HEK293 (cell line): ENCODE measurements around the gene SLC25A17.

Source experiments
- BCL11A ChIP-seq: fragments of 450-650 bp; formaldehyde crosslinking; IDR thresholded peaks from 2 replicates; pipeline ENCODE4 v1.5.1; 2016; ENCODE audit warnings: low read depth, missing biosample characterization, missing genetic modification characterization
- EGR2 ChIP-seq: fragments of 450-650 bp; formaldehyde crosslinking; IDR thresholded peaks from 2 replicates; pipeline ENCODE4 v1.5.1; 2016; ENCODE audit warnings: low read depth, missing biosample characterization, missing genetic modification characterization
- KLF1 ChIP-seq: fragments of 450-650 bp; formaldehyde crosslinking; IDR thresholded peaks from 2 replicates; pipeline ENCODE4 v1.5.1; 2016; ENCODE audit warnings: missing biosample characterization, missing genetic modification characterization
- SP7 ChIP-seq: fragments of 450-650 bp; formaldehyde crosslinking; IDR thresholded peaks from 2 replicates; pipeline ENCODE4 v1.5.1; 2016; ENCODE audit warnings: missing biosample characterization, missing genetic modification characterization
- TRIM28 ChIP-seq: IDR thresholded peaks from 2 replicates; pipeline ENCODE4 v1.6.1; 2011; ENCODE audit warnings: low read length, control low read depth, borderline replicate concordance
- ZBTB21 ChIP-seq: fragments of 450-650 bp; formaldehyde crosslinking; IDR thresholded peaks from 2 replicates; pipeline ENCODE4 v1.5.1; 2017; ENCODE audit warnings: missing biosample characterization, missing genetic modification characterization
- ZNF121 ChIP-seq: fragments of 450-650 bp; formaldehyde crosslinking; IDR thresholded peaks from 2 replicates; pipeline ENCODE4 v1.5.1; 2016; ENCODE audit warnings: missing biosample characterization, missing genetic modification characterization
- ZNF324 ChIP-seq: fragments of 450-650 bp; formaldehyde crosslinking; IDR thresholded peaks from 2 replicates; pipeline ENCODE4 v1.5.1; 2016; ENCODE audit warnings: missing biosample characterization, missing genetic modification characterization
- TF ChIP-seq, protein P1 (sequence below): fragments of 450-650 bp; formaldehyde crosslinking; conservative IDR thresholded peaks from 2 replicates; pipeline ENCODE4 v1.5.1; 2016; ENCODE audit warnings: low read depth, missing biosample characterization, missing genetic modification characterization
- TF ChIP-seq, protein P2 (sequence below): fragments of 450-650 bp; formaldehyde crosslinking; IDR thresholded peaks from 2 replicates; pipeline ENCODE4 v1.5.1; 2016; ENCODE audit warnings: missing biosample characterization, missing genetic modification characterization
- TF ChIP-seq, protein P3 (sequence below): fragments of 450-650 bp; formaldehyde crosslinking; IDR thresholded peaks from 2 replicates; pipeline ENCODE4 v1.5.1; 2016; ENCODE audit warnings: missing biosample characterization, missing genetic modification characterization
- TF ChIP-seq, protein P4 (sequence below): fragments of 450-650 bp; formaldehyde crosslinking; IDR thresholded peaks from 2 replicates; pipeline ENCODE4 v1.5.1; 2016; ENCODE audit warnings: missing biosample characterization, missing genetic modification characterization, low read depth
- TF ChIP-seq, protein P5 (sequence below): fragments of 450-650 bp; formaldehyde crosslinking; IDR thresholded peaks from 2 replicates; pipeline ENCODE4 v1.5.1; 2016; ENCODE audit warnings: missing biosample characterization, missing genetic modification characterization
- TF ChIP-seq, protein P6 (sequence below): fragments of 450-650 bp; formaldehyde crosslinking; IDR thresholded peaks from 2 replicates; pipeline ENCODE4 v1.5.1; 2016; ENCODE audit warnings: missing biosample characterization, missing genetic modification characterization

Gene SLC25A17

DNA sequence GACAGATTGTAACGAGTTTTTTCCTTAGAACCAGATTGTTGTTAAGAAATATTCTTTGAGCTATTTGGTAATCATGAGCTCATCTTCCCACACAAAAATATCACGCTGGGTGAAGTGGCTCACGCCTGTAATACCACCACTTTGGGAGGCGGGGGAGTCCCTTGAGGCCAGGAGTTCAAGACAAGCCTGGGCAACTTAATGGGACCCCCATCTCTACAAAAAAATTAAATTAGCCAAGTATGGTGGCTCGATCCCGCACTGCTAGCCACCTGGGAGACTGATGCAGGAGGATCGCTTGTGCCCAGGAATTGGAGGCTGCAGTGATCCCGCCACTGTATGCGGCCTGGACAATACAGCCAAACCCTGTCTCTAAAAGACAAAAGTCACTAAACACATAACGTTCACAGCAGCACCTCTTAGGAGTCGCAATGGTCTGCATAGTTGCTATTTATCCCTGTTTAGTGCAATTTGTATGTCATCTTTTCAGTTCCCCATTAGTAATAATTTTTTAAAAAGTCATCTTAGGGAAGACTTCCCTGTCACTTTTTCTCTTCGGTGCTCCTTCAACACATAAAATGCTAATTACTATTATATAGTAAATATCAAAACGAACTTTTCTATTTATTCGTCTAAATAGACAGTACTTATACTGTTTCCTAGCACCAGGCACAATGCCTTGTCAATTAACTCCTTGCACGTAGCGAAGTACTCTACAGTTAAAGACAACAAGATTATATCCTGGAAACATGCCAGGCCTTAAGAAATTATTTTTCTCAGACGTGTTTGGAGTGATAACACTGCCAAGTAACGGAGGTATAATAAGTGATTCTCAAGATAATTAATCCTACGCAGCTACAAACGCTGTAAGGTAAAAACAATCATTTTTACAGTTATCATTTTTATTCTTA, 36.2 kb upstream of the SLC25A17 start (continued):
- TF ChIP-seq, protein P1, sequence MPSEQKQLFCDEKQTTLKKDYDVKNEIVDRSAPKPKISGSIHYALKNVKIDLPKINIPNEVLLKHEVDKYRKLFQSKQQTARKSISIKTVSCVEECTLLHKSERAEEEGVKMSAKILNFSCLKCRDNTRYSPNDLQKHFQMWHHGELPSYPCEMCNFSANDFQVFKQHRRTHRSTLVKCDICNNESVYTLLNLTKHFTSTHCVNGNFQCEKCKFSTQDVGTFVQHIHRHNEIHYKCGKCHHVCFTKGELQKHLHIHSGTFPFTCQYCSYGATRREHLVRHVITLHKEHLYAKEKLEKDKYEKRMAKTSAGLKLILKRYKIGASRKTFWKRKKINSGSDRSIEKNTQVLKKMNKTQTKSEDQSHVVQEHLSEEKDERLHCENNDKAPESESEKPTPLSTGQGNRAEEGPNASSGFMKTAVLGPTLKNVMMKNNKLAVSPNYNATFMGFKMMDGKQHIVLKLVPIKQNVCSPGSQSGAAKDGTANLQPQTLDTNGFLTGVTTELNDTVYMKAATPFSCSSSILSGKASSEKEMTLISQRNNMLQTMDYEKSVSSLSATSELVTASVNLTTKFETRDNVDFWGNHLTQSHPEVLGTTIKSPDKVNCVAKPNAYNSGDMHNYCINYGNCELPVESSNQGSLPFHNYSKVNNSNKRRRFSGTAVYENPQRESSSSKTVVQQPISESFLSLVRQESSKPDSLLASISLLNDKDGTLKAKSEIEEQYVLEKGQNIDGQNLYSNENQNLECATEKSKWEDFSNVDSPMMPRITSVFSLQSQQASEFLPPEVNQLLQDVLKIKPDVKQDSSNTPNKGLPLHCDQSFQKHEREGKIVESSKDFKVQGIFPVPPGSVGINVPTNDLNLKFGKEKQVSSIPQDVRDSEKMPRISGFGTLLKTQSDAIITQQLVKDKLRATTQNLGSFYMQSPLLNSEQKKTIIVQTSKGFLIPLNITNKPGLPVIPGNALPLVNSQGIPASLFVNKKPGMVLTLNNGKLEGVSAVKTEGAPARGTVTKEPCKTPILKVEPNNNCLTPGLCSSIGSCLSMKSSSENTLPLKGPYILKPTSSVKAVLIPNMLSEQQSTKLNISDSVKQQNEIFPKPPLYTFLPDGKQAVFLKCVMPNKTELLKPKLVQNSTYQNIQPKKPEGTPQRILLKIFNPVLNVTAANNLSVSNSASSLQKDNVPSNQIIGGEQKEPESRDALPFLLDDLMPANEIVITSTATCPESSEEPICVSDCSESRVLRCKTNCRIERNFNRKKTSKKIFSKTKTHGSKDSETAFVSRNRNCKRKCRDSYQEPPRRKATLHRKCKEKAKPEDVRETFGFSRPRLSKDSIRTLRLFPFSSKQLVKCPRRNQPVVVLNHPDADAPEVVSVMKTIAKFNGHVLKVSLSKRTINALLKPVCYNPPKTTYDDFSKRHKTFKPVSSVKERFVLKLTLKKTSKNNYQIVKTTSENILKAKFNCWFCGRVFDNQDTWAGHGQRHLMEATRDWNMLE = no peak
- TF ChIP-seq, protein P2, sequence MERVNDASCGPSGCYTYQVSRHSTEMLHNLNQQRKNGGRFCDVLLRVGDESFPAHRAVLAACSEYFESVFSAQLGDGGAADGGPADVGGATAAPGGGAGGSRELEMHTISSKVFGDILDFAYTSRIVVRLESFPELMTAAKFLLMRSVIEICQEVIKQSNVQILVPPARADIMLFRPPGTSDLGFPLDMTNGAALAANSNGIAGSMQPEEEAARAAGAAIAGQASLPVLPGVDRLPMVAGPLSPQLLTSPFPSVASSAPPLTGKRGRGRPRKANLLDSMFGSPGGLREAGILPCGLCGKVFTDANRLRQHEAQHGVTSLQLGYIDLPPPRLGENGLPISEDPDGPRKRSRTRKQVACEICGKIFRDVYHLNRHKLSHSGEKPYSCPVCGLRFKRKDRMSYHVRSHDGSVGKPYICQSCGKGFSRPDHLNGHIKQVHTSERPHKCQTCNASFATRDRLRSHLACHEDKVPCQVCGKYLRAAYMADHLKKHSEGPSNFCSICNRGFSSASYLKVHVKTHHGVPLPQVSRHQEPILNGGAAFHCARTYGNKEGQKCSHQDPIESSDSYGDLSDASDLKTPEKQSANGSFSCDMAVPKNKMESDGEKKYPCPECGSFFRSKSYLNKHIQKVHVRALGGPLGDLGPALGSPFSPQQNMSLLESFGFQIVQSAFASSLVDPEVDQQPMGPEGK (tag by site-specific recombination) = peak; percentile 44; the same call in 1 of the 2 replicates
- TF ChIP-seq ZNF324 (tag by site-specific recombination) (no peak), KLF1 (tag by site-specific recombination) (no peak), ZBTB21 (tag by site-specific recombination) (peak; percentile 50; the same call in 1 of the 2 replicates), BCL11A (tag by site-specific recombination) (0 out of 2 replicates have a peak, but pooled peaks have one; percentile 23), TRIM28 (no peak), ZNF121 (tag by site-specific recombination) (peak; percentile 93), SP7 (tag by site-specific recombination) (0 out of 2 replicates have a peak, but pooled peaks have one; percentile 15), EGR2 (tag by site-specific recombination) (peak; percentile 73)
- TF ChIP-seq, protein P3, sequence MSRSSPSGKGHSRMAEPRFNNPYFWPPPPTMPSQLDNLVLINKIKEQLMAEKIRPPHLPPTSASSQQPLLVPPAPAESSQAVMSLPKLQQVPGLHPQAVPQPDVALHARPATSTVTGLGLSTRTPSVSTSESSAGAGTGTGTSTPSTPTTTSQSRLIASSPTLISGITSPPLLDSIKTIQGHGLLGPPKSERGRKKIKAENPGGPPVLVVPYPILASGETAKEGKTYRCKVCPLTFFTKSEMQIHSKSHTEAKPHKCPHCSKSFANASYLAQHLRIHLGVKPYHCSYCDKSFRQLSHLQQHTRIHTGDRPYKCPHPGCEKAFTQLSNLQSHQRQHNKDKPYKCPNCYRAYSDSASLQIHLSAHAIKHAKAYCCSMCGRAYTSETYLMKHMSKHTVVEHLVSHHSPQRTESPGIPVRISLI (tag by site-specific recombination) = peak; percentile 43; the same call in 1 of the 2 replicates
- TF ChIP-seq, protein P4, sequence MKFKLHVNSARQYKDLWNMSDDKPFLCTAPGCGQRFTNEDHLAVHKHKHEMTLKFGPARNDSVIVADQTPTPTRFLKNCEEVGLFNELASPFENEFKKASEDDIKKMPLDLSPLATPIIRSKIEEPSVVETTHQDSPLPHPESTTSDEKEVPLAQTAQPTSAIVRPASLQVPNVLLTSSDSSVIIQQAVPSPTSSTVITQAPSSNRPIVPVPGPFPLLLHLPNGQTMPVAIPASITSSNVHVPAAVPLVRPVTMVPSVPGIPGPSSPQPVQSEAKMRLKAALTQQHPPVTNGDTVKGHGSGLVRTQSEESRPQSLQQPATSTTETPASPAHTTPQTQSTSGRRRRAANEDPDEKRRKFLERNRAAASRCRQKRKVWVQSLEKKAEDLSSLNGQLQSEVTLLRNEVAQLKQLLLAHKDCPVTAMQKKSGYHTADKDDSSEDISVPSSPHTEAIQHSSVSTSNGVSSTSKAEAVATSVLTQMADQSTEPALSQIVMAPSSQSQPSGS (tag by site-specific recombination) = 0 out of 2 replicates have a peak, but pooled peaks have one; percentile 27
- TF ChIP-seq, protein P5, sequence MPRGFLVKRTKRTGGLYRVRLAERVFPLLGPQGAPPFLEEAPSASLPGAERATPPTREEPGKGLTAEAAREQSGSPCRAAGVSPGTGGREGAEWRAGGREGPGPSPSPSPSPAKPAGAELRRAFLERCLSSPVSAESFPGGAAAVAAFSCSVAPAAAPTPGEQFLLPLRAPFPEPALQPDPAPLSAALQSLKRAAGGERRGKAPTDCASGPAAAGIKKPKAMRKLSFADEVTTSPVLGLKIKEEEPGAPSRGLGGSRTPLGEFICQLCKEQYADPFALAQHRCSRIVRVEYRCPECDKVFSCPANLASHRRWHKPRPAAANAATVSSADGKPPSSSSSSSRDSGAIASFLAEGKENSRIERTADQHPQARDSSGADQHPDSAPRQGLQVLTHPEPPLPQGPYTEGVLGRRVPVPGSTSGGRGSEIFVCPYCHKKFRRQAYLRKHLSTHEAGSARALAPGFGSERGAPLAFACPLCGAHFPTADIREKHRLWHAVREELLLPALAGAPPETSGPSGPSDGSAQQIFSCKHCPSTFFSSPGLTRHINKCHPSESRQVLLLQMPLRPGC (tag by site-specific recombination) = no peak
- TF ChIP-seq, protein P6, sequence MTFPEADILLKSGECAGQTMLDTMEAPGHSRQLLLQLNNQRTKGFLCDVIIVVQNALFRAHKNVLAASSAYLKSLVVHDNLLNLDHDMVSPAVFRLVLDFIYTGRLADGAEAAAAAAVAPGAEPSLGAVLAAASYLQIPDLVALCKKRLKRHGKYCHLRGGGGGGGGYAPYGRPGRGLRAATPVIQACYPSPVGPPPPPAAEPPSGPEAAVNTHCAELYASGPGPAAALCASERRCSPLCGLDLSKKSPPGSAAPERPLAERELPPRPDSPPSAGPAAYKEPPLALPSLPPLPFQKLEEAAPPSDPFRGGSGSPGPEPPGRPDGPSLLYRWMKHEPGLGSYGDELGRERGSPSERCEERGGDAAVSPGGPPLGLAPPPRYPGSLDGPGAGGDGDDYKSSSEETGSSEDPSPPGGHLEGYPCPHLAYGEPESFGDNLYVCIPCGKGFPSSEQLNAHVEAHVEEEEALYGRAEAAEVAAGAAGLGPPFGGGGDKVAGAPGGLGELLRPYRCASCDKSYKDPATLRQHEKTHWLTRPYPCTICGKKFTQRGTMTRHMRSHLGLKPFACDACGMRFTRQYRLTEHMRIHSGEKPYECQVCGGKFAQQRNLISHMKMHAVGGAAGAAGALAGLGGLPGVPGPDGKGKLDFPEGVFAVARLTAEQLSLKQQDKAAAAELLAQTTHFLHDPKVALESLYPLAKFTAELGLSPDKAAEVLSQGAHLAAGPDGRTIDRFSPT (tag by site-specific recombination) = peak; percentile 66
